ENCODE data around the gene CYCS.

CYCS gene

DNA sequence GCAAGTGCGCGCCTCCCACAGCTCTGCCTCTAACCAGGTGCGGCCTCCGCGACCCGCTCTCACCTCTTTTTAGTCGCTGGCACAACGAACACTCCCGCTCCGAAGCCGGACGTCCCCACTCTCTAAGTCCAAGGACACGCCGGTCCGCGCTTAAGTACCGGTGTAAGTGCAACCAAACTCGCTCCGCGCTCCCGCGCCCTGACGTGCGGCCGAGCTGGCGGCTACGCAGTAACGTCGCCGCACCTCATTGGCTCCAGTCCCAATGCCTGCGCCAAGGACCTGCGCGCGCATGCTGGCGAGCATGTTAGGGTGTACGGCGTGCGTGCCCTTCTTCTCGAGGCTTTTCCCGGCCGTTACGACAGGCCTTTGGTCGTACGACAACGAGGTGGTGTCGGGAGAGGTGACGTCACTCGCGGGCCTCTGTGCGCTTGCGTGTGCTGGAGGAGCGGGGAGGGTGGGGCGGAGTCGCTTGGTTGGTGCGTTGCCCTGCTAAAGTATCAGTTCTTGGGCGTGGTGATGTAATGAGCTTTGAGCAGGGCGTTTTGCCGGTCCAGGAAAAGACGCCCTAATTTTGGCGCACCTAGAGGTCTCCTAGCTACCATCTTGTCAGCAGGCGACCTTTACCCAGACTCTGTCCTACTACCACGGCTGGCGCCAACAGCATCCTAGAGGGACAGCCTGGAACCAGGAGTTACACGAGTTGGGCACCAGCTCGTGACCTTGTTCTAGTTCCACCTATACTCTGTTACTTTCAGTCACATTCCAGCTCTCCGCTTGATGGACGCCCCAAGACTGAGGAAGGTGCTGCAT is at the start of gene CYCS:
CYCS (minus strand) TSS at position 124 of the 810 bp plus-strand sequence. CDS start 1,141 bp downstream, outside the sequence.
- peak; percentile 100 for DNase-seq
- TF ChIP-seq POLR2A (IDR thresholded peaks at IDR 0.05; ENCODE audit: low read length) (peak; percentile 99), GATA1 (IDR thresholded peaks at IDR 0.05; ENCODE audit: low read depth, low read length) (no peak)

GRCh38 chr7:25173184-25173583 is 48.1 kb upstream of the CYCS start:
- no peak for DNase-seq
- TF ChIP-seq GATA1 (IDR thresholded peaks at IDR 0.05; ENCODE audit: low read depth, low read length) (no peak), POLR2A (IDR thresholded peaks at IDR 0.05; ENCODE audit: low read length) (no peak)

- no peak for DNase-seq
- TF ChIP-seq POLR2A (IDR thresholded peaks at IDR 0.05; ENCODE audit: low read length), result no peak
Measured at GRCh38 chr7:25171516-25171915, 46.5 kb upstream of the CYCS start.

DNA sequence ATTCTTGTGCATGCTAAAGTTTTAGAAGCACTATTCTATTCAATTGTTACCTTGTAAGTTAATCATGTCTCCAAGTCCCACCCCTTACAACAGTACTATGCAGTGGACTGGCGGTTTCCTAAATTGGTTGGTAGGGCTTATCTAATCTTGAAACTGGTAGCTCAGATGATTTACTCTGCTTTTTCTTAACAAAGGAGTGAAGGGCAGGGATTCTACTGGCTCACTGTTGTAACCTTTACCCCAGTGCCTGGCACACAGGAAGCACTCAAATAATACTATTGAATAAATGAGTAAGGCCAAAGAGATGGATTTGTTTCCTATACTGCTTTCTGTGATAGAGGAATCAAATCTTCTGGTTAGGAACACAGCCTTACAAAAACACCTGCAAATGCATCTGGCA is 46.0 kb upstream of the CYCS start:
- TF ChIP-seq GATA1 (IDR thresholded peaks at IDR 0.05; ENCODE audit: low read depth, low read length) (no peak), POLR2A (IDR thresholded peaks at IDR 0.05; ENCODE audit: low read length) (no peak)

GRCh38 chr7:25169683-25170082 is 44.6 kb upstream of the CYCS start:
- DNase-seq, result no peak
- no peak for TF ChIP-seq GATA1 (IDR thresholded peaks at IDR 0.05; ENCODE audit: low read depth, low read length)
- TF ChIP-seq POLR2A (IDR thresholded peaks at IDR 0.05; ENCODE audit: low read length), result no peak

More for the DNA sequence above, 46.0 kb upstream of the CYCS start:
- DNase-seq, result no peak

GRCh38 chr7:25168145-25168544 is 43.1 kb upstream of the CYCS start:
- TF ChIP-seq POLR2A (IDR thresholded peaks at IDR 0.05; ENCODE audit: low read length) (no peak), GATA1 (IDR thresholded peaks at IDR 0.05; ENCODE audit: low read depth, low read length) (no peak)
- no peak for DNase-seq

- no peak for DNase-seq
- no peak for TF ChIP-seq POLR2A (IDR thresholded peaks at IDR 0.05; ENCODE audit: low read length)
- no peak for TF ChIP-seq GATA1 (IDR thresholded peaks at IDR 0.05; ENCODE audit: low read depth, low read length)
Measured at GRCh38 chr7:25167262-25167843, 42.3 kb upstream of the CYCS start.

- peak; percentile 63 to 81 for DNase-seq
Measured at GRCh38 chr7:25159983-25160596, 35.0 kb upstream of the CYCS start.

DNA sequence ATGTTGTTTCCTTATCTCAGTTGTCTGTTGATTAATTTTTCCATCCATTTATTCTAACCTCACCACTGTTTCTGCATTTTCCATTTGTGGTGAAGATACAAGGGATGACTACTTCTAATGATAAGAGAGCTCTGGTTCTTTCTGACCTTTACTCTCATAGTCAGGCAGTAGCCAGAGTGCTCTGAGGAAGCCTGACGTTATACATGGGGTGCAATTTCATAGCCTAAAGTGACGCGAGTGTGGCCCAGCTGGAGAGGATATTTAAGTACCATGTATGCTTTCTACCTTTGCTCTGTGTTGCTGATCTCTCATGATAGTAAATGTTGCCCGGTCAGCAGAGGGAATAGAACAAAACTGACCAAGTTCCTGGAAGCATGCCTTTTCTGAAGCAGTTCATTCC is 33.9 kb upstream of the CYCS start:
- no peak for DNase-seq
- TF ChIP-seq GATA1 (IDR thresholded peaks at IDR 0.05; ENCODE audit: low read depth, low read length), result no peak
- TF ChIP-seq POLR2A (IDR thresholded peaks at IDR 0.05; ENCODE audit: low read length), result no peak

GRCh38 chr7:25151773-25152172 is 26.7 kb upstream of the CYCS start:
- DNase-seq, result no peak
- TF ChIP-seq GATA1 (IDR thresholded peaks at IDR 0.05; ENCODE audit: low read depth, low read length), result no peak

GRCh38 chr7:25149836-25150235 is 24.8 kb upstream of the CYCS start:
- no peak for DNase-seq
- no peak for TF ChIP-seq GATA1 (IDR thresholded peaks at IDR 0.05; ENCODE audit: low read depth, low read length)
- TF ChIP-seq POLR2A (IDR thresholded peaks at IDR 0.05; ENCODE audit: low read length), result no peak

- no peak for DNase-seq
- TF ChIP-seq POLR2A (IDR thresholded peaks at IDR 0.05; ENCODE audit: low read length), result no peak
- TF ChIP-seq GATA1 (IDR thresholded peaks at IDR 0.05; ENCODE audit: low read depth, low read length), result no peak
Measured at GRCh38 chr7:25148772-25149575, 23.9 kb upstream of the CYCS start.

DNA sequence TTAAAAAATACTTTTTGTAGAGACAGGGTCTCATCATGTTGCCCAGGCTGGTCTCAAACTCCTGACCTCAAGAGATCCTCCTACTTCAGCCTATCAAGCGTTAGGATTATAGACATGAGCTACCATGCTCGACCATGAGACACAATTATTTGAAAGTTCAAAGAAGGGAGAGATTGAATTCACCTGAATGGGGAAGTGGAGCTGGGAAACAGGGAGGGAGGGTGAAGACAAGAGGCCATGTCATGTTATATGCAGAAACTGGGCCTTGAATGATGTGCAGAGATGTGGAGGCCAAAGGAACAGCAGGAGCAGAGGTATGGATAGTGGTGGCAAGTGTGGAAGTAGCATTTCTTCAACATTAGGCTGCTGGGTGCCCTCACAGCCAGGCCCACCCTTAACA is 18.7 kb upstream of the CYCS start:
- TF ChIP-seq GATA1 (IDR thresholded peaks at IDR 0.05; ENCODE audit: low read depth, low read length) (no peak), POLR2A (IDR thresholded peaks at IDR 0.05; ENCODE audit: low read length) (no peak)
- no peak for DNase-seq

DNA sequence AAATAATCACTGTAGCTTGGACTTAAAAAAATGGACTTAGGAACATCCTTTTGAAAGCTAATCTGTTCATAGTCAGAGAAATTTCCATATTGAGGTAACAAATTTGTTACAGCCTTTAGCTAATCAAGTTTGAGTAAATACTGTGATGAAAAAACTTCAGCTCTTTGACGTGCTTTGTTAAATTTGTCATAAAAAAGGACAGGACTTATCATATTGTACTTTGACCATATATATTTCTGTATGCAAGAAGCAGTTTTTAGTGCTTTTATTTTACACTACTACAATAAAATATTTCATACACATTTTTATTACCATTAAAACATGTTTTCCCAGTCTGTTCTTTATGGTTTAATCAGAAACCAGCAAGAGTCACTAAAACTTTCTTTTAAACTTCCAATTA is 14.5 kb upstream of the CYCS start:
- DNase-seq, result no peak
- no peak for TF ChIP-seq GATA1 (IDR thresholded peaks at IDR 0.05; ENCODE audit: low read depth, low read length)
- TF ChIP-seq POLR2A (IDR thresholded peaks at IDR 0.05; ENCODE audit: low read length), result no peak
